Cardiac fibroblast (primary cell): Measurements from ENCODE around the gene ROBO1.
A peak's percentile ranks its signal among the peaks of the same experiment; 100 is the strongest.
"Not testable (repeated sequence)": the region's sequence is repeated elsewhere in the genome, so short reads cannot be mapped to it uniquely, and the experiment has no call there.

Source experiments
- DNase-seq, 2 donors: peaks; one replicate each; pipeline versions ENCODE4 v3.0.0 to v3.0.0-alpha.2; 2010; ENCODE audit warnings: low read depth in 2 of 2
- H3K4me3 ChIP-seq, 2 donors: replicated peaks in 1 of 2; 1 replicate in 1 of 2; 2 replicates in 1 of 2; pipeline ENCODE4 v1.5.1; 2011; ENCODE audit warnings: low read depth in 2 of 2, low read length in 2 of 2, mild to moderate bottlenecking in 2 of 2, moderate library complexity in 1 of 2
- TF ChIP-seq, protein P1 (sequence below): IDR thresholded peaks from one replicate; pipeline ENCODE4 v1.5.1; 2011; ENCODE audit warnings: low read depth, mild to moderate bottlenecking, low read length, inconsistent platforms

ROBO1 gene

DNA sequence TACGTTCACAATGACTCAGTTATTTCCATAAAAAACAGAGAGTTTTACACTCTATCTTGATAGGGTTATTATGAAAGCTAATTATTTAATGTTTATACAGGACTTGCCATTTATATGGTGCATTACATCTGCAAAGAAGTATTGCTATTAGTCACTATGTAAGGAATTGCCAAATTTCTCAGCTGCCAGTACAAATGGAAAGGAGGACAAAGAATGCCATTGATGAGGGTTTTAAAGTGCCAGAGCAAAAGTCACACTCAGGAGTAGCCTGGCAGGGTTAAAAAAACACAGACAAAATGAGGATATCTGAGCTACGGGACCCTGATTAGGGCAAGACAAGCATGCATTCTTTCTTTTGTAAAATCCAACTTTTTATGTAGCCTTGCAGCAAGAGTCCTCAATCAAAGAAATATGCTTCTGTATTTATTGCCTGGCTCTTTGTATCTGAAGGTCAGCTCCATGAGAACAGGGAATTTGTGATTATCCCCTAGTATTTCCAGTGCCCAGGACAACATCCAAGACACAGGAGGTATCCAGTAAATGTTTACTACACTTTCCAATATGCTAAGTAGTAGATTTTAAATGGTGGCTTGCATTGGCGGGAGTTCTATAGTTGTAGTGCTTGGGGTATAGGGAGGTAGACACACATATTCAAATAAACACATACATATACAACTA lies 1013.6 kb downstream of the ROBO1 start:
- TF ChIP-seq, protein P1, sequence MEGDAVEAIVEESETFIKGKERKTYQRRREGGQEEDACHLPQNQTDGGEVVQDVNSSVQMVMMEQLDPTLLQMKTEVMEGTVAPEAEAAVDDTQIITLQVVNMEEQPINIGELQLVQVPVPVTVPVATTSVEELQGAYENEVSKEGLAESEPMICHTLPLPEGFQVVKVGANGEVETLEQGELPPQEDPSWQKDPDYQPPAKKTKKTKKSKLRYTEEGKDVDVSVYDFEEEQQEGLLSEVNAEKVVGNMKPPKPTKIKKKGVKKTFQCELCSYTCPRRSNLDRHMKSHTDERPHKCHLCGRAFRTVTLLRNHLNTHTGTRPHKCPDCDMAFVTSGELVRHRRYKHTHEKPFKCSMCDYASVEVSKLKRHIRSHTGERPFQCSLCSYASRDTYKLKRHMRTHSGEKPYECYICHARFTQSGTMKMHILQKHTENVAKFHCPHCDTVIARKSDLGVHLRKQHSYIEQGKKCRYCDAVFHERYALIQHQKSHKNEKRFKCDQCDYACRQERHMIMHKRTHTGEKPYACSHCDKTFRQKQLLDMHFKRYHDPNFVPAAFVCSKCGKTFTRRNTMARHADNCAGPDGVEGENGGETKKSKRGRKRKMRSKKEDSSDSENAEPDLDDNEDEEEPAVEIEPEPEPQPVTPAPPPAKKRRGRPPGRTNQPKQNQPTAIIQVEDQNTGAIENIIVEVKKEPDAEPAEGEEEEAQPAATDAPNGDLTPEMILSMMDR: no peak
- DNase-seq: peak; percentile 67 to 74

DNA sequence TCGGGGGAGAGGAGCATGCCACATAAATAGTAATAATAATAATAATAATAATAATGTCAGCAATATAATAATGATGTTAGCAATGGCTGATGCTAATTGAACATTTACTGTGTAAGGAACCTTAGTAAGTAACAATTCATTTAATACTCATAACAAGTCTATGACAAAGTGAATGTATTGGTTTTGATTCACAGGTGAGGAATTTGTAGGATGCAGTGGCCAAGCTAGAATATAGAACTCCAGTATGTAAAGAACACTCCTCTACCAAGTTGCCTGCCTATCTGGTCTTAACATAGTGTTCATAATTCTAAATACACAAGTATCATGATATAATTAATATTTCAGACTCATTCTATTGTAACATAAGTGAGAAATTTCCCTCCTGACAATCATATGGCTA lies 1016.5 kb downstream of the ROBO1 start:
- DNase-seq: peak in 1 of 2 donors; percentile 52
- H3K4me3 ChIP-seq: no peak overlapping the region
- TF ChIP-seq, protein P1: no peak

More for the DNA sequence above, 1013.6 kb downstream of the ROBO1 start:
- H3K4me3 ChIP-seq: no peak overlapping the region

DNA sequence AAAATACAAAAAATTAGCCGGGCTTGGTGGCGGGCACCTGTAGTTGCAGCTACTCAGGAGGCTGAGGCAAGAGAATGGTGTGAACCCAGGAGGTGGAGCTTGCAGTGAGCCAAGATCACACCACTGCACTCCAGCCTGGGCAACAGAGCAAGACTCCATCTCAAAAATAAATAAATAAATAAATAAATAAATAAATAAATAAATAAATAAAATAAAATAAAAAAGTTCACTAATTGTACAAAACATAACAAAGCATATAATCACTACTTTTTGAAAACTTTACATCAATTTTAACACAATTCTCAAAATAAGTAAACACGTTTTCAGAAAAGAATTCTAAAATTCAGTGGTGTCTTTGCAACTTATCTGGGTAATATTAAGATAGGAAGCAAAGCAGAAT lies 1017.5 kb downstream of the ROBO1 start:
- DNase-seq, H3K4me3 ChIP-seq: not testable (repeated sequence)

DNA sequence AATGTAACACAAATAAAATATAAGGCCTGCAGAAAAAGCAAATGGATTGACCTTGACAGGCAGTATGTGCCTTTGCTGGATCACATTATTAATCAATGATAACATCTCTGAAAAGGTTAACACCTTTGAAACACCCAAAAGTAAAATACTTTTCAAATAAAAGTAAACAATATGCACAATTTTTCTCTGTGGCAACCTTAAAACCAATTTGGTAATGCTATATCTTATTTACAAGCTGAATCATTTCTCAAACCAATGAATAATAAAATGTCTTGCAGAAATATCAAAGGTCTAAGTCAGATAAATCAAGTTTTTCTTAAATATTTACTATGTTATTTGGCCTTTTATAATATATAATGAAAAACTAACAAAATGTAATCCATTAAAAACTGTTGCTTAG lies 1018.7 kb downstream of the ROBO1 start:
- no peak for DNase-seq
- H3K4me3 ChIP-seq: no peak overlapping the region
- TF ChIP-seq, protein P1: no peak

DNA sequence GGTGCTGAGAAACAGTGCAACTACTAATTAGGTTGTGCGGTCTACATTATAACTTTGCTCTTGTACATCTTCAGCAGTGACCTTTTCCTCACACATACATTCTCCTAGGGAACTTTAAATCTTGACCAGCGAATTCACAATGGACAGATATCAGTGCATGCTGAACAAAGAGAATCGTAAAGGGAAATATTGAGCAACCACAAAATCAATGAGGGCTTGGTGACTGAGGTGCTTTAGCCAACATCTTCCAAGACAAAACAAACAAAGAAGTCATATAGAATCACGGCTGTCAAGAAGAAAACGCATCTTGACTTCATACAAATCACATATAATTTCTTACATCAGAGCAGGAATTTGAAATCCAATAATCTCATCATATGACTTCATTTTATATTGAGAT lies 1022.0 kb downstream of the ROBO1 start:
- TF ChIP-seq, protein P1: no peak
- H3K4me3 ChIP-seq: no peak overlapping the region
- DNase-seq: no peak

DNA sequence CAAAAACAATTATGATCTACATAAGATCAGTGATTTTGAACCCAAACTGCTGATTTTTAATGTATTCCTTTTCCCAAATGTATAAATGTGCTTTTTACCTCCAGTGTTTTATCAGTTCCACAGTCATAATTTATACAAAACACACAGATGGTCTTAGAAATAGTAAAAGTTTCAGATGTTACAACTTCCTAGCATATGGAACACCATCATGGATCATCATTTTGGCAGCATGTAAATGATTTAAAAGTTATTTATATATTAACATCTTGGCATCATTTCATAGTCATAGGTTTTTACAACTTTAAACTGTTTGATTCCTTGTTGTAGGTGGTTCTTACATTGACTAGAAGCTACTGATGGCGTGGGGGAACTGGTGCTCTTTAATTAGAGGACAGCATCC lies 1025.3 kb downstream of the ROBO1 start:
- H3K4me3 ChIP-seq: no peak overlapping the region
- TF ChIP-seq, protein P1: no peak
- no peak for DNase-seq

DNA sequence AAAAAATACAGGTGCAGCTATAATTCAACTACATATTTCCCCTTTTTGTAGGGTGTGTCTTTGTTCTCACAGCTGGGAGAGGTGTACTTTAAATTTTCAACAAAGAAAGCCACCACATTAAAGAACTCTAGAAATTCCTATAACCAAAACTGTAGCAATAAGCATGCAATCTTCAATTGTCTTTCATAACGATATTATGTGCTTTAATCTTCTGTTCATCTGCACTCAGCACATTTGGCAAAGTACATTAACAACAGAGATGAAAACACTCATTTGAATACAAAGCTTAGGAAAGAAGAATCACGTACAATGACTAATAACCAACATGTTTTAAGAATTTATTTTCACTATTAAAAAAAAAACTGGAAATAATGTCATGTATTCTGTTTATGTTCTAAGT lies 1025.8 kb downstream of the ROBO1 start:
- no peak overlapping the region for H3K4me3 ChIP-seq
- TF ChIP-seq, protein P1: no peak

More for the DNA sequence above, 1025.8 kb downstream of the ROBO1 start:
- peak in 1 of 2 donors; percentile 64 for DNase-seq
